Activated CD4-positive, alpha-beta T cell treated with anti-CD3 and anti-CD28 coated beads, Interleukin-2, amount 50 U/mL, for 4 hours (primary cell): ENCODE measurements around the gene ETHE1.
A peak's percentile ranks its signal among the peaks of the same experiment; 100 is the strongest.
"Not testable (repeated sequence)": the region's sequence is repeated elsewhere in the genome, so short reads cannot be mapped to it uniquely, and the experiment has no call there.

ENCODE experiments used
- DNase-seq, 2 experiments: peaks; one replicate each; pipeline ENCODE4 v3.0.0-alpha.2; 2020

Gene ETHE1

GRCh38 chr19:43522929-43523328 is 4.1 kb downstream of the ETHE1 start:
- no peak for DNase-seq

- peak; percentile 79 for DNase-seq
Observed at GRCh38 chr19:43519436-43520088, 7.4 kb downstream of the ETHE1 start.

- no peak for DNase-seq
Observed at GRCh38 chr19:43518051-43518450, 8.9 kb downstream of the ETHE1 start.

- DNase-seq, result not testable (repeated sequence)
Observed at GRCh38 chr19:43512399-43512798, 14.6 kb downstream of the ETHE1 start.

- no peak for DNase-seq
Observed at GRCh38 chr19:43511324-43511723, 15.7 kb downstream of the ETHE1 start.

GRCh38 chr19:43510713-43511112 is 16.3 kb downstream of the ETHE1 start:
- DNase-seq, result no peak

GRCh38 chr19:43507880-43508279 is 19.1 kb downstream of the ETHE1 start:
- no peak for DNase-seq

GRCh38 chr19:43506629-43507028 is 20.4 kb downstream of the ETHE1 start:
- DNase-seq, result no peak

GRCh38 chr19:43505941-43506340 is 21.1 kb downstream of the ETHE1 start:
- DNase-seq, result no peak

GRCh38 chr19:43505186-43505456 is 21.9 kb downstream of the ETHE1 start:
- DNase-seq, result no peak

GRCh38 chr19:43504426-43505185 is 22.4 kb downstream of the ETHE1 start, which contains the start of gene PHLDB3:
PHLDB3 (minus strand) TSS chr19:43504746; CDS start chr19:43504118, 628 bp downstream.
- peak; percentile 47 to 48 for DNase-seq

GRCh38 chr19:43503501-43504425 is 23.2 kb downstream of the ETHE1 start:
- peak; percentile 100 for DNase-seq

GRCh38 chr19:43502419-43502976 is 24.5 kb downstream of the ETHE1 start:
- DNase-seq, result no peak

GRCh38 chr19:43501661-43502418 is 25.2 kb downstream of the ETHE1 start:
- DNase-seq, result no peak

GRCh38 chr19:43499042-43499441 is 28.0 kb downstream of the ETHE1 start:
- no peak for DNase-seq

GRCh38 chr19:43498233-43498842 is 28.7 kb downstream of the ETHE1 start:
- DNase-seq, result no peak

GRCh38 chr19:43496960-43497359 is 30.0 kb downstream of the ETHE1 start:
- DNase-seq, result no peak

- no peak for DNase-seq
Observed at GRCh38 chr19:43495082-43495481, 31.9 kb downstream of the ETHE1 start.

GRCh38 chr19:43490759-43491158 is 36.2 kb downstream of the ETHE1 start:
- DNase-seq, result no peak

- no peak for DNase-seq
Observed at GRCh38 chr19:43489979-43490599, 36.9 kb downstream of the ETHE1 start.

- DNase-seq, result no peak
Observed at GRCh38 chr19:43489310-43489709, 37.7 kb downstream of the ETHE1 start.

GRCh38 chr19:43488179-43488578 is 38.8 kb downstream of the ETHE1 start:
- DNase-seq, result no peak
